Measurements from ENCODE around the gene AFF4. TPM values are rescaled to one million over a fixed set of nuclear protein-coding genes. Genes with fewer than 3 reads are reported as not detected.
A peak's percentile ranks its signal among the peaks of the same experiment; 100 is the strongest.

AFF4 gene
- total RNA-seq, 4 donors from 2014 or later: 47.6 to 109 (median 72.6) TPM

DNA sequence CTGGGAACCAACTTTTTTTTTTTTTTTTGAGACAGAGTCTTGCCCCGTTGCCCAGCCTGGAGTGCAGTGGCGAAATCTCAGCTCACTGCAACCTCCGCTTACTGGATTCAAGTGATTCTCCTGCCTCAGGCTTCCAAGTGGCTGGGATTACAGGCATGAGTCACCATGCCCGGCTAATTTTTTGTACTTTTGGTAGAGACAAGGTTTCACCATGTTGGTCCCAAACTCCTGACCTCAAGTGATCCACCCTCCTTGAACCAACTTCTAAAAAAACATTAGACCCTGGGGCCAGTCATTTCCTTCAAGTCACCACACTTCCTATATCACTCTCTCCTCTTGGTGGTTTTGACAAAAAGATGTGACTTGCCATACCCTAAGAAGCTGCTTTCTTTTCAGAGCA, 122.1 kb downstream of the AFF4 start:
- Histone ChIP-seq H3K27ac (peak overlapping the region in 1 of 4 donors; percentile 91), H3K27me3 (no peaks in the 10 kb centered on the region), H3K36me3 (no peaks in the 10 kb centered on the region), H3K4me1 (peaks cover 0 to 40% (median 4%) of the 10 kb centered on the region in 4 donors), H3K4me3 (no peak overlapping the region), H3K9me3 (no peaks in the 10 kb centered on the region)
- no peak for TF ChIP-seq POLR2A (IDR thresholded peaks at IDR 0.05)
- TF ChIP-seq, protein P1, sequence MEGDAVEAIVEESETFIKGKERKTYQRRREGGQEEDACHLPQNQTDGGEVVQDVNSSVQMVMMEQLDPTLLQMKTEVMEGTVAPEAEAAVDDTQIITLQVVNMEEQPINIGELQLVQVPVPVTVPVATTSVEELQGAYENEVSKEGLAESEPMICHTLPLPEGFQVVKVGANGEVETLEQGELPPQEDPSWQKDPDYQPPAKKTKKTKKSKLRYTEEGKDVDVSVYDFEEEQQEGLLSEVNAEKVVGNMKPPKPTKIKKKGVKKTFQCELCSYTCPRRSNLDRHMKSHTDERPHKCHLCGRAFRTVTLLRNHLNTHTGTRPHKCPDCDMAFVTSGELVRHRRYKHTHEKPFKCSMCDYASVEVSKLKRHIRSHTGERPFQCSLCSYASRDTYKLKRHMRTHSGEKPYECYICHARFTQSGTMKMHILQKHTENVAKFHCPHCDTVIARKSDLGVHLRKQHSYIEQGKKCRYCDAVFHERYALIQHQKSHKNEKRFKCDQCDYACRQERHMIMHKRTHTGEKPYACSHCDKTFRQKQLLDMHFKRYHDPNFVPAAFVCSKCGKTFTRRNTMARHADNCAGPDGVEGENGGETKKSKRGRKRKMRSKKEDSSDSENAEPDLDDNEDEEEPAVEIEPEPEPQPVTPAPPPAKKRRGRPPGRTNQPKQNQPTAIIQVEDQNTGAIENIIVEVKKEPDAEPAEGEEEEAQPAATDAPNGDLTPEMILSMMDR (IDR thresholded peaks at IDR 0.05): no peak
- DNase-seq: no peak

DNA sequence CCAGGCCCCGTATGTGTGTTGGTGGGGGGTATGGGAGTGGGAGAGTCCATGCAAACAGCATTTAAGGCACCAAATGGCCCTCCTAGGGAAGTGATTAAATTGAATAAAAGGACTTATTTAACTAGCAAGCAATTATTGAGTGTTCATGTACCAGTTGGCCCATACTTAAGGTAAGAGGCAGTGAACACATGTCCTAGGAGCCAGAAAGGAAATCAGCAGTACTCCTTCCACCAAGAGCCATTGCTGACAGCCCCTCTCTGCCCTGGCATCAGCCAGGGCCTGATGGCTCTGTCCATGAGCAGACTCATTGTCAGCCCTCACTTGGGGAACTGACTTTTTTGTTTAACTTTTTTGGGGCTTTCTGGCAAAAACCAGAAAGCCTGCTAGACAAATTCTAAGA, 122.5 kb downstream of the AFF4 start:
- Histone ChIP-seq H3K27me3 (no peaks in the 10 kb centered on the region), H3K4me1 (peaks cover 0 to 40% (median 4%) of the 10 kb centered on the region in 4 donors), H3K36me3 (no peaks in the 10 kb centered on the region), H3K4me3 (no peak overlapping the region), H3K9me3 (no peaks in the 10 kb centered on the region), H3K27ac (peak overlapping the region in 3 of 4 donors; percentile 74 to 93 (median 91))
- DNase-seq: no peak
- TF ChIP-seq, protein P1 (IDR thresholded peaks at IDR 0.05): no peak
- TF ChIP-seq POLR2A (IDR thresholded peaks at IDR 0.05): no peak

DNA sequence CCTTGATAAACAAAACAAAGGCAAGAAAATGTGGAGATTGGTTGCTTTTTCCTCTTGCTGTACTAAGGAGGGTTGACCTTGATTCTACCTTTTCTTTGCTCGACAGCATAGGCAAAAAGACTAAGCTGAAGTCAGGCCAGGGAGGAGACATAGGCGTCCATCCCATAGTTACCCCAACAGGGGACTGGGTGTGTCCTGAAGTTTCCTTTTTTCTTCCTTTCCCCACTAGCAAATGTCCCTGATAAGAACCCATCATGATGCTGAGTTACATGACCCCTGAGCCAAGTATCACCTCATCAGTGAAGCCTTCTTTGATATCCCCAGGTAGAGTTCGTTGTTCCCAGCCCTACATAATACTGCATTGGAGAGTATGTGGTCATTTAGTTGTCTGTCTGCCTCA, 123.1 kb downstream of the AFF4 start:
- Histone ChIP-seq H3K36me3 (no peaks in the 10 kb centered on the region), H3K9me3 (no peaks in the 10 kb centered on the region), H3K27ac (peak overlapping the region in 3 of 4 donors; percentile 74 to 93 (median 91)), H3K4me3 (no peak overlapping the region), H3K4me1 (peaks cover 0 to 40% (median 4%) of the 10 kb centered on the region in 4 donors), H3K27me3 (no peaks in the 10 kb centered on the region)
- DNase-seq: no peak
- TF ChIP-seq, protein P1 (IDR thresholded peaks at IDR 0.05): no peak
- TF ChIP-seq POLR2A (IDR thresholded peaks at IDR 0.05): no peak

DNA sequence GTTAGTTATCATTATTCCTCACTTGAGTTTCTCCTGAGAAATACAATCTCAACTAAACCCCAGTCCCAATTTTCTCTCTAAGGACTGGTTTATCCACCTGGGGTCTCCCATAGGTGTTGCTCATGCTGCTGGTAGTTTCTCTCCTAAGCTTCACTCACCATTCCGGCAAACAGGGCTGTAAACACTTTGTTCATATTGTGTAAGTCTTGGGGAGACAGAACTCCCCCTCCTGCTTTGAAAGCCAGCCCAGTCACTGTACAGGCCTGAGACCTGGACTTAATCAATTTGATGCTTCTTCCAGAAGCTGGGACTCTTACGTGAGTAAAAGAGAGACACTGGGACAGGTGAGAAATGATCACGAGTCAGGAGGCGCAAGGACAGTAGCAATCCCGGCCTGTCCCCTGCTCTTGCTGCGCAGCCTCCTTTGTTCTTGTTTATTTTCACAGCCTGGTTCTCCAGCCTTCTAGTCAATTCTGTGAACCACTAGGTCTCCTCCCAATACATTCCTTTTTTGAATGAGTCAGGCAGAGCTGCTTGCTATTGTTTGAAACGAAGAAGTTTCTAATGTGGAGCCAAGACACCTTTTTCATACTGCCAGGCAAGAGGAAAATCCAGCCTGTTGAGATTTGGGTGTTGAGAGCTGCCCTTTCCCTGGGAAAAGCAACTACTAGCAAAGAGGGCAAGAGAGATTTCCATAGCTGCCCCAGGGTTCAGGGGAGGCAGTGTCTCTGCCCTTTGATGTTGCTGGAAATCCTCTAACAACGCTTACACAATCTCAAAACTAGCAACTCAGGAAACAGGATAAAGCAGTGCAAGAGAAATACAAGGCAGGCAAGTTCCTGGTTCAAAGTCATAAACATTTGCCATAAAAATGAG, 123.8 kb downstream of the AFF4 start:
- no peaks in the 10 kb centered on the region for H3K9me3 ChIP-seq
- H3K27me3 ChIP-seq: no peaks in the 10 kb centered on the region
- no peak for DNase-seq
- peak overlapping the region in 3 of 4 donors; percentile 74 to 93 (median 91) for H3K27ac ChIP-seq
- no peaks in the 10 kb centered on the region for H3K36me3 ChIP-seq
- peaks cover 0 to 40% (median 4%) of the 10 kb centered on the region in 4 donors for H3K4me1 ChIP-seq
- TF ChIP-seq POLR2A (IDR thresholded peaks at IDR 0.05): peak in 1 of 2 donors; percentile 40
- TF ChIP-seq, protein P1 (IDR thresholded peaks at IDR 0.05): no peak
- H3K4me3 ChIP-seq: no peak overlapping the region

DNA sequence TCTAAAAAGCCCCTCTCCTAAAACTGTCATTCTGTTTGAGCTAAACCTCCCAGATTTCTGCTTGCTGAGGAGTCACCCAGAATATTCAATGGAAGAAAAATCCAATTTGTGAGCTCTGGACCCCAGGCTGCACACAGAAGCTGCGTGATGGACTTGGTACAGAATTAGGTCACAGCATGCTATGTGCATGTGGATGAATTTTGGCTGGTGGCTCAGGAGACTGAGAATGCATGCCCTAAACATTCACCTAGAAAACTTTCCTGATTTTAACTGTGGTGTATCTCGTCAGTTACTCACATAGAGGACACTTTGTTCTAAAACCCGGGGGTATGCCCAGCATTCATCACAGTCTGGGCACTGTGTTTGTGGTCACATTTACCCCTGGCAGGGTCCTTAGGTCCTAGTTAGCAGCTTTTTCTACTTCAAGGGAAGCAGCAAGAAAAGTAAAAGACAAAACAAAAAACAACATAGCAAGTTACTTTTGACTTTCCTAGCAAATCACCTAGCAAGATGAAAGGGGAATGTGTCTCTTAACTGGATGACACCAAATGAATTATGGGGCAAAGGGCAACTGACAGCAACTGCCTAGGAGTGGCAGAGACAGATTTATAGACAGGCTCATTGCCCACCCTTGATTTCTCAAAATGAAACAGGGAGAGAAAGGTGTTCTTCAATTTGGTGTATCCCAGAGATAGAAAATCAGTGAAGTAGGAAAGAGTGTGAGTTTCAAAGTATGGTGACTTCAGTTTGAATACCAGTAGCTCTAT, 124.7 kb downstream of the AFF4 start:
- no peaks in the 10 kb centered on the region for H3K36me3 ChIP-seq
- peaks cover 0 to 40% (median 4%) of the 10 kb centered on the region in 4 donors for H3K4me1 ChIP-seq
- no peaks in the 10 kb centered on the region for H3K27me3 ChIP-seq
- no peak for DNase-seq
- no peak overlapping the region for H3K4me3 ChIP-seq
- no peaks in the 10 kb centered on the region for H3K9me3 ChIP-seq
- peak overlapping the region in 3 of 4 donors; percentile 74 to 93 (median 91) for H3K27ac ChIP-seq
- no peak for TF ChIP-seq POLR2A (IDR thresholded peaks at IDR 0.05)
- TF ChIP-seq, protein P1 (IDR thresholded peaks at IDR 0.05): no peak

All from Peyer's patch (tissue), 4 donors.